ENCODE results near the gene BCAS3. TPM values are rescaled to one million over a fixed set of nuclear protein-coding genes. Genes with fewer than 3 reads are reported as not detected.

Gene BCAS3
- total and polyA plus RNA-seq, 10 donors, result 3.7 to 56.0 (median 42.3) TPM

DNA sequence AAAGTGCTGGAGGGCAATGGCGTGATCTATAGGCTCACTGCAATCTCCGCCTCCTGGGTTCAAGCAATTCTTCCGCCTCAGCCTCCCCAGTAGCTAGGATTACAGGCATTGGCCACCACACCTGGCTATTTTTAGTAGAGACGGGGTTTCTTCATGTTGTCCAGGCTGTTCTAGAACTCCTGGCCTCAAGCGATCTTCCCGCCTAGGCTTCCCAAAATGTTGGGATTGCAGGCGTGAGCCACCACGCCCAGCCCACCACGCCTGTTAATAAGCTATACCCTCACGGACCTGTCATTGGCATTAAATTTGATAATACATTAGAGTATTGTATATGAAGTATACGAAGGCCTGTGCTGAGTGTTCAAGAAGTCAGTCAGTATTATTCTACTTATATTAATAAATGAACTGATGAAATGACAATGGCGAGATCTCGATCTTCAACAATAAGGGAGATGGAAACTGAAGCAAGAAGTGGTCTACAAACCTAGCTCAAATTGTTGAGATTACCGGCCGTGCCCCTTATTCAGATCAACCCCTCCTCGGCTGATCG lies 818 bp upstream of the BCAS3 start:
- Histone ChIP-seq H3K27me3 (replicated peaks in 1 of 7) (no peaks in the 10 kb centered on the region), H3K27ac (peak overlapping the region; percentile 66 to 90 (median 86)), H3K9me3 (peaks cover 0 to 5% (median 0%) of the 10 kb centered on the region in 8 donors), H3K4me1 (peaks cover 4 to 23% (median 18%) of the 10 kb centered on the region in 6 donors), H3K36me3 (peaks cover 0 to 14% (median 2%) of the 10 kb centered on the region in 6 donors), H3K4me3 (peak overlapping the region; percentile 69 to 99 (median 94))
- WGBS, 5 donors, result 31 to 36% (median 31%) methylated on average over 17 of the region's 17 CpGs
- TF ChIP-seq POLR2AphosphoS5 (IDR thresholded peaks at IDR 0.05) (no peak), CTCF (IDR thresholded peaks at IDR 0.05 in 8 of 11, conservative IDR thresholded peaks at IDR 0.05 in 3 of 11) (no peak), POLR2A (IDR thresholded peaks at IDR 0.05) (peak in 1 of 3 donors; percentile 55)
- DNase-seq, result peak; percentile 77
- intact Hi-C loops (cut with DNase I; ENCODE audit: low total_unique reads), result no loop called here

DNA sequence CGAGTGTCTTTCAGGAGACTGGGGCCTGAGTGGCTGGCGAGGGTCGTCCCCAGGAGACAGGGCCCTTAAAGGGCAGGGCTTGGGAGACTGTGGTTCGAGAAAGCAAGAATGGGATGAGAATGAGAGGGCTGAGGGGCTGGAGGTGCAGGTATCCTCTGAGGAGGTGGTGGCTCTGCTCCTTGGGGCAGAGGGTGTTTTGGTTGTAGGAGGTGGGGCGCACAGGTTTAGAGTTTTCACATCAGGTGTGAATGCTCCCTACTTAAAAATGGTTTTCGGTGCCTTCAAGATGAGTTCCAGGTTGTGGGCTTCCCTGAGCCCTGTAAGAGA lies 430 bp downstream of the BCAS3 start:
- intact Hi-C loops (cut with DNase I; ENCODE audit: low total_unique reads), result no loop called here
- H3K27ac ChIP-seq, result peak overlapping the region; percentile 64 to 90 (median 86)

DNA sequence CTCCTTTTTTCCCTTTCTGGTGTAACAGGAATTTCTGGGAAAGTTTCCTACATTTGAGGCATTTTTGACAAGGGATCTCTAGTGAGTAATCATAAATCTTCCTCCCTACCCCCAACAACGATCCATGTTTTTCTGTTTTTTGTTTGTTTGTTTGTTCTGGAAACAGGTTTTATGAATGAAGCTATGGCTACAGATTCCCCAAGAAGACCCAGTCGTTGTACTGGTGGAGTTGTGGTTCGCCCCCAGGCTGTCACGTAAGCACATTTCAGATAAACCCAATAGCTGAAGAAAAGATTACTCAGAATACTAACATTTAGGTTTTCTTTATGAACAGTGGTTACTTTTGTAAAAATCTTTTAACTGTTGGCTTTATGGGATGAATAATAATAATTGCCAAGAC lies 1.6 kb downstream of the BCAS3 start:
- H3K4me1 ChIP-seq, result peaks cover 4 to 23% (median 18%) of the 10 kb centered on the region in 6 donors
- intact Hi-C loops (cut with DNase I; ENCODE audit: low total_unique reads), result no loop called here
- H3K9me3 ChIP-seq, result peaks cover 0 to 4% (median 0%) of the 10 kb centered on the region in 8 donors
- TF ChIP-seq CTCF (IDR thresholded peaks at IDR 0.05 in 8 of 11, conservative IDR thresholded peaks at IDR 0.05 in 3 of 11) (no peak), POLR2A (IDR thresholded peaks at IDR 0.05) (no peak), POLR2AphosphoS5 (IDR thresholded peaks at IDR 0.05) (no peak)
- peaks cover 0 to 37% (median 8%) of the 10 kb centered on the region in 6 donors for H3K36me3 ChIP-seq
- WGBS, 5 donors, result 88 to 93% (median 90%) methylated on average over 4 of the region's 4 CpGs
- no peak overlapping the region for H3K4me3 ChIP-seq
- no peak overlapping the region for H3K27ac ChIP-seq
- no peak for DNase-seq
- H3K27me3 ChIP-seq (replicated peaks in 1 of 7), result no peaks in the 10 kb centered on the region

More for the DNA sequence above, 430 bp downstream of the BCAS3 start:
- H3K4me3 ChIP-seq, result peak overlapping the region; percentile 69 to 99 (median 94)
- H3K4me1 ChIP-seq, result peaks cover 4 to 23% (median 18%) of the 10 kb centered on the region in 6 donors
- H3K36me3 ChIP-seq, result peaks cover 0 to 24% (median 3%) of the 10 kb centered on the region in 6 donors
- 5 to 8% (median 6%) methylated on average over 6 of the region's 6 CpGs for WGBS, 5 donors
- no peak for TF ChIP-seq POLR2A (IDR thresholded peaks at IDR 0.05)
- TF ChIP-seq CTCF (IDR thresholded peaks at IDR 0.05 in 8 of 11, conservative IDR thresholded peaks at IDR 0.05 in 3 of 11), result no peak
- no peak for TF ChIP-seq POLR2AphosphoS5 (IDR thresholded peaks at IDR 0.05)
- peaks cover 0 to 5% (median 0%) of the 10 kb centered on the region in 8 donors for H3K9me3 ChIP-seq
- no peaks in the 10 kb centered on the region for H3K27me3 ChIP-seq (replicated peaks in 1 of 7)
- no peak for DNase-seq

- Histone ChIP-seq H3K27me3 (replicated peaks in 1 of 7) (no peaks in the 10 kb centered on the region), H3K36me3 (peaks cover 0 to 51% (median 16%) of the 10 kb centered on the region in 6 donors), H3K27ac (no peak overlapping the region), H3K9me3 (no peaks in the 10 kb centered on the region), H3K4me1 (peaks cover 4 to 23% (median 18%) of the 10 kb centered on the region in 6 donors), H3K4me3 (no peak overlapping the region)
- 94 to 97% (median 95%) methylated on average over 6 of the region's 6 CpGs for WGBS, 5 donors
- TF ChIP-seq POLR2AphosphoS5 (IDR thresholded peaks at IDR 0.05) (no peak), CTCF (IDR thresholded peaks at IDR 0.05 in 8 of 11, conservative IDR thresholded peaks at IDR 0.05 in 3 of 11) (no peak), POLR2A (IDR thresholded peaks at IDR 0.05) (no peak)
- intact Hi-C loops (cut with DNase I; ENCODE audit: low total_unique reads), result no loop called here
- no peak for DNase-seq
Measured at GRCh38 chr17:60680754-60681153, 3.1 kb downstream of the BCAS3 start.

Measured in spleen (tissue), 11 donors.